HG03108 (cell line): ENCODE data around the gene SAMHD1.
"Not testable (repeated sequence)": the region's sequence is repeated elsewhere in the genome, so short reads cannot be mapped to it uniquely, and the experiment has no call there.

Experiments
- ATAC-seq: cut with Tn5 transposase; IDR thresholded peaks from one replicate; pipeline ENCODE4 v1.9.1; 2021; ENCODE audit warnings: moderate library complexity; ENCODE audit not compliant: unreplicated experiment

Gene SAMHD1

DNA sequence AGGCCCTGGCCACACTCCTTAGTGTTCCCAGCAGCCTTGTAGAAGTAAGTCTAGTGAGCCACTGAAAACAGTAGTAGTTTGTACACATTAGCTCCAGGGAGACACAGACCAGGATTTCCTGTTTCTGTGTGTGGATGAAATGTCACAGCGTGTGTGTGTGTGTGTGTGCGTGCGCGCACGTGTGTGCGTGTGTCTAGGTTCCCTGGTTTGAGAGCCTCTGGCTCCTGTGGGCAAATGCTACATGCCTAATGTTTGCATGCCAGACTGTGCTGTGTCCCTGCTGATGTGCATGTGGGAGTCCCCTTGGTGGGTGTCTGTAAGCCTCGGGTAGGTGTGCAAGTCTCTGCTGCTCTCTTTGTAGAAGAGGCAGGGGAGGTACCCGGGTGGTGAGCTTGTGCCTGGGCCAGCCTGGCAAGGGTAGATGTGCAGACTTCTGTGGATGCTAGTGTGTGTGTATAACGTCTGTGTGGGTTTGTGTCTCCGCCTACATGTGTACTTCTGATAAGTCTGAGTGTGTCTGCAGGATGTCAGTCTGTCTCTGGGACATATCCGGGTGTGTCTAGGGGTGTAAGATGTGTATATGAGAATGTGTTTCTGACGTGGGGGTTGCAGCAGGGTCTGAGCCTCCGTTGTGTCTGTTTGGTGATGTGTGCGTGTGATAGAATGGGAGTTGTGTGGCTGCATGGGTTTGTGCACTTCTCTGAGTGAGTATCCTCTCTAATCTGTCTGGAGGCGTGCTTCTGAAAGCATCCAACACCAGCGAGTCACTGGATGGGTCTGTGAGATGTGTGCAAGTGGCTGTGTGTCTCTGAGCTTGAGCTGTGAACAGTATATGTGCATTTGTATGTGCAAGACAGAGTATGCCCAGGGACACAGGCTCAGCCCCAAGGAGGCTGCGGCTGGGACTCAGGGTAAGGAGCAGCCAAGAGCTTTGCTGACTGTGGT is 94.5 kb downstream of the SAMHD1 start:
- no peak for ATAC-seq

DNA sequence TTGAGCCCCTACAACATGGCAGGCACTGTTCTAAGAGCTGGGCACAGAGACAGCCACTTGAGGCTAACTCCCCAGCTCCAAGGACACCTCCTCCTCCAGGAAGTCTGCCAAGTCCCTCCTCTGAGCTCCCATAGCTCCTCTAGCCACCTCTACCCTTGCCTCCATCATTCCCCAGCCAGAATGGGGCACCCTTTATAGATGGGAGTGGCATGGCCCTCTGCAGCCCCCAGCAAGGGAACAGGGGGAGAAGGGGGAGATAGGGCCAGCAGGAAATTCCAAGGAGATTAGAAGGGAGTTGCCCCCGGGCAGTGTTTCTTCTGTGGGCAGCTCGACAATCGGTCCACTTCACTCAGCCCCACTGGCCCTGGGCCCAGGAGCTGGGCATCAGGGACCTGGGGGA is 95.3 kb downstream of the SAMHD1 start:
- no peak for ATAC-seq

GRCh38 chr20:36855241-36855657 is 96.3 kb downstream of the SAMHD1 start:
- ATAC-seq: no peak

GRCh38 chr20:36854348-36855240 is 96.9 kb downstream of the SAMHD1 start:
- no peak for ATAC-seq

DNA sequence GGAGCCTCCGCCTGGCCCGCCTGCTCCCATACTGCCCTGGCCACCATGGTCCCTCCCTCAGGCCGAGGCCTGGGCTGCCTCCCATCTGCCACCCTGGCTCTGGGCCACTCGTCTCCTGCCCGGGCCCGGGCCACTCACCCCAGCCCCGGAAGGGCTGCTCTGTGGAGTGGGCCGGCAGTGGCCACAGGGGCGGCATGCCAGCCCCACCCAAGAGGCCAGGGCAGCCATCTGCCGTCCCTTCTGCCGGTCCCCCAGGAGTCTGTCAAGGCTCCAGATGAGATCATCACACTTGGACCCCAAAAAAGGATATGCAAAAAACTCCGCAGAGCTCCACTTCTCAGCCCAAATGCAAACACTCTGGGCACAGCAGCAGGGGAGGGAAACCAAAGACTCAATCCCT is 99.3 kb downstream of the SAMHD1 start:
- no peak for ATAC-seq

GRCh38 chr20:36851490-36851889 is 100.0 kb downstream of the SAMHD1 start:
- no peak for ATAC-seq

- ATAC-seq: no peak
These were observed 100.7 kb downstream of the SAMHD1 start for GRCh38 chr20:36850759-36851158.

- no peak for ATAC-seq
These were observed 102.0 kb downstream of the SAMHD1 start for GRCh38 chr20:36849333-36850065.

DNA sequence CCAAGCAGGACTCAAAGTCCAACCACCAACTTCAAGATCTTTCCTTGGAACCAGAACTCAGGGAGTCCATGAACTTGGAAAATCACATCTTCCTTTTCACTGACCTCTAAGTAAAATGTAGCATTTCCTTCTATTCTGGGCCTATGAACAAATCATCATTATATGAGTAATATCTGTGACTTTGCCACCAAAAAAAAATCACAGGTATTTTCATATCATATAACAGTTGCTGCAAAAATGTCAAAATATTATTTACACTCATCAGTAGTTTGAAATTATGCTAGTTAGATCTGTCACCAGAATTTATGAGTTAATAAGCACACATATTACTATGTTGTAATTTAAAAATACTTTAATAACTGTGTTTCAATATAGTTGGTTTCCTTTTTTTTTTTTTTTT is 102.8 kb downstream of the SAMHD1 start:
- no peak for ATAC-seq

DNA sequence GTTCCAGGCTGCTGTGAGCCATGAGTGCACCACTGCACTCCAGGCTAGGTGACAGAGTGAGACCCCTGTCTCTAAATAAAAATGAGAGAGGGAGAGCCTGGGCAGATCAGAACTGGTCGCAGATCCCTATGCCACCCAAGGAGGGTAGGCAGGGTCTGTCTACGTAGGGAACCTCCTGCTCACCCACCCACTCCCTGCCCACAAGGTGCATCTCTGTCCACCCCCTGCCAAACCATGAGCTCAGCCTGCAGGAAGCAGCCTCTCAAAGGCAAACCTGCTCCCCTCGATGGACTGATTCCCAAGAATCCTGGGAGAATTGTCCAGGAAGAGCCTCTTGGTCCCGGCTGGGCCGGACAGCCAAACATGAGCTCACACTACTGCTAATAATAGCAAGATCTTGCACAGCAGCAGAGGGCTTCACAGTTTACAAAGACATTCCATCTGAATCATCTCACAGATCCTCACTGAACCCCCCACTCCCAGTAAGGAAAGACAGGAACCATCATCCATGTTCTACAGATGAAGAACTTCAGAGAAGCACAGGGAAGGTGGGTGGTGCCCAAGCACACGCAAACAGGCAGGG is 103.3 kb downstream of the SAMHD1 start:
- no peak for ATAC-seq

DNA sequence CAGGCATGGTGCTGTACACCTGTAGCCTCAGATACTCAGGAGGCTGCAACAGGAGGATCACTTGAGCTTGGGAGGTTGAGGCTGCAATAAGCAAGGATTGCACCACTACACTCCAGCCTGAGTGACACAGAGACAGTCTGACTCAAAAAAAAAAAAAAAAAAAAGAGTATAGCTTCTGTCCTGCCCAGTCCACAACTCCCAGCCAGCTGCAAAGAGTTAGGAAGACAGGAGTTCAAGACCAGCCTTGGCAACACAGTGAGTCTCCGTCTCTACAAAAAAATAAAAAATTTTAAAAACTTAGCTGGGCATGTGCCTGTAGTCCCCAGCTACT is 103.8 kb downstream of the SAMHD1 start:
- ATAC-seq: no peak

GRCh38 chr20:36847009-36847709 is 104.3 kb downstream of the SAMHD1 start:
- no peak for ATAC-seq

- ATAC-seq: no peak
These were observed 106.1 kb downstream of the SAMHD1 start for GRCh38 chr20:36845288-36845971.

DNA sequence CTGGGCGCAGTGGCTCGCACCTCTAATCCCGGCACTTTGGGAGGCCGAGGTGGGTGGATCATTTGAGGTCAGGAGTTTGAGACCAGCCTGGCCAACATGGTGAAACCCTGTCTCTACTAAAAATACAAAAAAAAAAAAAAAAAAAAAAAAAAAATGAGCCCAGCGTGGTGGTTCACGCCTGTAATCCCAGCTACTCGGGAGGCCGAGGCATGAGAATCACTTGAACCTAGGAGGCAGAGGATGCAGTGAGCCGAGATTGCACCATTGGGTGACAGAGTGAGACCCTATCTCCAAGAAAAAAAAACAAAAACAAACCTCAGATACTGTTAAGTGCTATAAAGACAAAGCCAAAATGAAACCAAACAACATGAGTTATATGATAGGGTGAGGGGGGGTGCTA is 110.5 kb downstream of the SAMHD1 start:
- ATAC-seq: not testable (repeated sequence)
